K562 (cell line): ENCODE data around the gene MMEL1. TPM values are rescaled to one million over a fixed set of nuclear protein-coding genes. Genes with fewer than 3 reads are reported as not detected.
A peak's percentile ranks its signal among the peaks of the same experiment; 100 is the strongest.

ENCODE experiments used
- ATF7 ChIP-seq: fragments of 450-650 bp; IDR thresholded peaks from 2 replicates; pipeline ENCODE4 v1.7.1; 2014; ENCODE audit warnings: mild to moderate bottlenecking, moderate library complexity
- BCLAF1 ChIP-seq, 2 experiments: fragments of 450-650 bp in 1 of 2; IDR thresholded peaks; 2 replicates each; pipeline ENCODE4 v1.6.1; 2011 to 2017; ENCODE audit warnings: low read depth in 2 of 2, antibody characterized with exemption in 1 of 2, borderline replicate concordance in 1 of 2, low read length in 1 of 2, mild to moderate bottlenecking in 1 of 2, mixed read lengths in 1 of 2; ENCODE audit not compliant: control insufficient read depth in 1 of 2
- CBFA2T2 ChIP-seq: fragments of 450-650 bp; conservative IDR thresholded peaks from 2 replicates; pipeline ENCODE4 v1.6.1; 2017; ENCODE audit warnings: mild to moderate bottlenecking
- CXXC5 ChIP-seq: fragments of 250-450 bp; sonication (Bioruptor Pico); IDR thresholded peaks from 2 replicates; pipeline ENCODE4 v1.8.0; 2022; ENCODE audit warnings: inconsistent platforms, mild to moderate bottlenecking, moderate library complexity
- E2F5 ChIP-seq: sonication (generic); formaldehyde crosslinking; IDR thresholded peaks from 2 replicates; pipeline ENCODE4 v1.8.0; 2022; ENCODE audit warnings: mild to moderate bottlenecking, missing genetic modification reagents
- ETV1 ChIP-seq: fragments of 450-650 bp; conservative IDR thresholded peaks from 2 replicates; pipeline ENCODE4 v1.6.1; 2016; ENCODE audit warnings: missing genetic modification characterization, control low read depth, low read depth, missing compliant biosample characterization
- HMBOX1 ChIP-seq: sonication (generic); IDR thresholded peaks from 2 replicates; pipeline ENCODE4 v1.6.1; 2016
- HNRNPK ChIP-seq: fragments of 200-400 bp; formaldehyde crosslinking; IDR thresholded peaks from one replicate; pipeline ENCODE4 v1.6.1; 2018; ENCODE audit warnings: mild to moderate bottlenecking, low read depth, low read length; ENCODE audit not compliant: poor library complexity, severe bottlenecking
- NFXL1 ChIP-seq: fragments of 450-650 bp; formaldehyde crosslinking; IDR thresholded peaks from 2 replicates; pipeline ENCODE4 v1.4.0; 2021; ENCODE audit warnings: mild to moderate bottlenecking
- POLR3G ChIP-seq: IDR thresholded peaks from 2 replicates; pipeline ENCODE4 v1.6.1; 2011; ENCODE audit not compliant: insufficient read length, insufficient replicate concordance; ENCODE audit errors: extremely low read depth
- RBBP5 ChIP-seq: fragments of 200-600 bp; sonication (generic); IDR thresholded peaks from 2 replicates; pipeline ENCODE4 v1.6.1; 2012; ENCODE audit warnings: borderline replicate concordance, mild to moderate bottlenecking, low read length, control low read depth, inconsistent platforms; ENCODE audit not compliant: insufficient read depth, poor library complexity, severe bottlenecking
- RBFOX2 ChIP-seq: fragments of 200-400 bp; formaldehyde crosslinking; IDR thresholded peaks from 2 replicates; pipeline ENCODE4 v1.6.1; 2017; ENCODE audit warnings: low read depth, mild to moderate bottlenecking, low read length, moderate library complexity
- SIN3B ChIP-seq: fragments of 450-650 bp; IDR thresholded peaks from 2 replicates; pipeline ENCODE4 v1.6.1; 2017; ENCODE audit warnings: low read depth, mild to moderate bottlenecking, moderate library complexity
- SMAD3 ChIP-seq: fragments of 450-650 bp; formaldehyde crosslinking; conservative IDR thresholded peaks from 2 replicates; pipeline ENCODE4 v1.4.0; 2020; ENCODE audit warnings: mild to moderate bottlenecking
- ZBTB11 ChIP-seq, 3 experiments: fragments of 200-800 bp in 1 of 3; fragments of 250-450 bp in 1 of 3; fragments of 450-650 bp in 1 of 3; sonication (Bioruptor Pico) in 1 of 3; sonication (Bioruptor generic) in 1 of 3; formaldehyde crosslinking in 1 of 3; IDR thresholded peaks; 2 replicates each; pipeline versions ENCODE4 v1.6.1 to v1.8.0; 2016 to 2022; ENCODE audit warnings: mild to moderate bottlenecking in 2 of 3, missing genetic modification characterization in 2 of 3, missing compliant biosample characterization in 1 of 3, moderate library complexity in 1 of 3
- ZC3H11A ChIP-seq: IDR thresholded peaks from 2 replicates; pipeline ENCODE4 v1.6.1; 2012; ENCODE audit warnings: low read depth, low read length, improper control_type of control experiment
- ZNF175 ChIP-seq: fragments of 200-800 bp; sonication (Bioruptor generic); IDR thresholded peaks from 2 replicates; pipeline ENCODE4 v1.6.1; 2016; ENCODE audit warnings: low read depth, mild to moderate bottlenecking, missing genetic modification characterization, missing compliant biosample characterization
- polyA plus RNA-seq, 8 experiments: library from polyadenylated mRNA; depleted of rRNA in 4 of 8; stranded (reverse) in 5 of 8; unstranded in 3 of 8; fragments of >200 nt; fragmentation: Nextera tagmentation in 2 of 8; fragmentation: Illumina TruSeq in 1 of 8; extraction: Ambion mirVana in 2 of 8; extraction: Trizol in 1 of 8; gene quantifications; 2 replicates each; pipeline versions ENCODE4 v1.2.1 to v1.2.3, GENCODE V29; 2011 to 2014; ENCODE audit warnings: inconsistent platforms in 1 of 8, missing spikeins in 1 of 8
- total RNA-seq, 7 experiments: library from RNA; depleted of rRNA in 6 of 7; stranded (reverse); fragments of >200 nt in 6 of 7; fragmentation: Illumina TruSeq in 2 of 7; extraction: Trizol in 2 of 7; gene quantifications; 2 replicates each; pipeline versions ENCODE4 v1.2.1 to v1.2.3, GENCODE V29; 2011 to 2021; ENCODE audit warnings: low replicate concordance in 1 of 7

Gene MMEL1
- total and polyA plus RNA-seq, 9 of the 15 experiments (the other 6 are each of a cell fraction or from before 2014, with no cell fraction given), result not detected

DNA sequence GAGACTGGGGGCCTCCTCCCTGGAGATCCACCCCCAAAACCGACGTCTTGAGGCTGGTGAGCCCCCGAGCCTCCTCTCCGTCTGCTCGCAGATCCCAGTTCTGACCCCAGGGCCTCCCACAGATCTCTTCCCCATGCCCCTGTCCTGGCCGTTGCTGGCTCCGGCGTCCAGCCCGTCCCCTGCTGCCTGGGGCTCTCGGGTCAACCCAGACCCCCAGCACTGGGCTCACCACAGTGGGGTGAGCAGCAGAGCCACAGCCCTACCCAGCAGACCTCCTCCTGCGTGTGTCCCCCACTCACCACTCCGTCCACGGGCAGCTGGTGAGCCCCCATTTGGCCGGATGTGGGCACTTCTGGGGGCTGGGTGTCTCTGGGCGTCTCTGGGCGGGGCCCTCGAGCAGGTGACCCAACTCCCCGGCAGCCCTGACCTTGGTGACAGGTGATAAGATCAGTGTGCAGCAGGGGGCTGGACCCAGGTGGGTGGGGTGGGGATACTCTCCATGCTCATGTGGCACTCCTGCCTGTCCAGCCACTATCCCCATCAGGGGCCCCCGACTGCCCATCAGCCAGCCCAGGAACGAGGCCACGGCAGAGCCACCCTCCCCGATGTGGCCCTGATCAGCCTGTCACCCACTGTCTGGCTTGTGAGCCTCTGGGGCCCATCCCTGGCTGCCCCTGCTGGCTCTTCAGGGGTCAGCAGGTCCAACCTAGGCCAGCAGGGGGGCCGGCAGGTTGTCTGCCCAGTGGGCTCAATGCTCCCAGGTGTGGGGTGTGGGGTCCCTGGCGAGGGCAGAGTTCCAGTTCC is 75.9 kb downstream of the MMEL1 start (continued):
- TF ChIP-seq HNRNPK (no peak), ZC3H11A (no peak), POLR3G (no peak), CXXC5 (CRISPR knock-in tag) (peak; percentile 24), ATF7 (no peak), NFXL1 (CRISPR knock-in tag) (no peak), ETV1 (tag) (peak; percentile 63), RBFOX2 (0 out of 2 replicates have a peak, but pooled peaks have one; percentile 19), BCLAF1 (IDR thresholded peaks at IDR 0.05; ENCODE audit: borderline replicate concordance in 1 of 2, control insufficient read depth in 1 of 2, low read depth in 2 of 2, low read length in 1 of 2) (no peak), ZBTB11 (CRISPR knock-in tag; IDR thresholded peaks at IDR 0.05) (peak in 1 of 3 experiments; percentile 65; a peak in 2 of 6 replicates), SIN3B (no peak), HMBOX1 (no peak), ZNF175 (CRISPR knock-in tag) (0 out of 2 replicates have a peak, but pooled peaks have one; percentile 1), RBBP5 (peak; percentile 14), E2F5 (no peak), CBFA2T2 (no peak), SMAD3 (CRISPR knock-in tag) (0 out of 2 replicates have a peak, but pooled peaks have one; percentile 18)
